Lung (tissue), 12 donors: ENCODE data around the gene ITPKB. TPM values are rescaled to one million over a fixed set of nuclear protein-coding genes. Genes with fewer than 3 reads are reported as not detected.

ENCODE experiments used
- ATAC-seq: fragments of 200-7000 bp; cut with Tn5 transposase; one replicate; pipeline ENCODE4 v1.9.1; 2020; ENCODE audit warnings: moderate number of reproducible peaks; ENCODE audit not compliant: insufficient read depth, low FRiP score
- DNase-seq, 3 donors: peaks; one replicate each; pipeline ENCODE4 v3.0.0-alpha.2; 2013 to 2017
- H3K27ac ChIP-seq, 2 donors: one replicate each; pipeline ENCODE4 v1.5.1; 2013; ENCODE audit warnings: mild to moderate bottlenecking in 2 of 2, moderate library complexity in 2 of 2, control low read depth in 1 of 2, inconsistent platforms in 1 of 2, low read depth in 1 of 2, low read length in 1 of 2
- H3K27me3 ChIP-seq, 3 donors: one replicate each; pipeline ENCODE4 v1.5.1; 2013; ENCODE audit warnings: low read length in 2 of 3; ENCODE audit not compliant: control insufficient read depth in 3 of 3, insufficient read depth in 3 of 3
- H3K36me3 ChIP-seq, 4 donors: one replicate each; pipeline ENCODE4 v1.5.1; 2013; ENCODE audit warnings: low read length in 4 of 4, mild to moderate bottlenecking in 1 of 4, moderate library complexity in 1 of 4; ENCODE audit not compliant: control insufficient read depth in 4 of 4, insufficient read depth in 4 of 4
- H3K4me1 ChIP-seq, 5 donors: one replicate each; pipeline ENCODE4 v1.5.1; 2013; ENCODE audit warnings: low read length in 5 of 5, mild to moderate bottlenecking in 2 of 5, moderate library complexity in 1 of 5; ENCODE audit not compliant: control insufficient read depth in 5 of 5, insufficient read depth in 5 of 5
- H3K4me3 ChIP-seq: one replicate; pipeline ENCODE4 v1.5.1; 2013; ENCODE audit warnings: mild to moderate bottlenecking, control low read depth, moderate library complexity
- H3K9ac ChIP-seq, 2 donors: one replicate each; pipeline ENCODE4 v1.5.1; 2013; ENCODE audit warnings: low read length in 2 of 2, control low read depth in 1 of 2; ENCODE audit not compliant: insufficient read depth in 1 of 2
- H3K9me3 ChIP-seq, 4 donors: one replicate each; pipeline ENCODE4 v1.5.1; 2013; ENCODE audit warnings: low read length in 3 of 4, mild to moderate bottlenecking in 1 of 4, moderate library complexity in 1 of 4; ENCODE audit not compliant: control insufficient read depth in 4 of 4, insufficient read depth in 3 of 4
- CTCF ChIP-seq: IDR thresholded peaks from 2 replicates; pipeline ENCODE4 v1.5.1; 2012; ENCODE audit warnings: mild to moderate bottlenecking; ENCODE audit errors: control extremely low read depth, extremely low read depth
- WGBS, 2 donors: extraction: QIAGEN DNeasy Blood & Tissue Kit; methylation state at CpG; one replicate each; pipeline ENCODE4 v1.1.7; 2013; 5-methylcytosine and 5-hydroxymethylcytosine counted together
- polyA plus RNA-seq, 2 donors: library from polyadenylated mRNA; stranded (reverse); fragments of 200-250 nt; gene quantifications; one replicate each; pipeline ENCODE4 v1.2.1, GENCODE V29; 2013
- total RNA-seq, 2 donors: library from RNA; depleted of rRNA in 1 of 2; stranded (reverse); fragments of >200 nt in 1 of 2; gene quantifications; one replicate each; pipeline ENCODE4 v1.2.1, GENCODE V29; 2014 to 2021
- donor health status: control.
- donor health status: control.
- donor health status: Bipolar disorder and iron deficiency.
- donor health status: healthy.
- donor health status: DM: yes; HTN: yes; CAD: no.

The ITPKB gene
- total and polyA plus RNA-seq, 4 donors = 9.9 to 46.6 (median 28.1) TPM

- TF ChIP-seq CTCF = no peak
- no peak overlapping the region for H3K27ac ChIP-seq
- H3K4me1 ChIP-seq = no peaks in the 10 kb centered on the region
- no peaks in the 10 kb centered on the region for H3K9me3 ChIP-seq
- WGBS, 2 donors = 93 to 95% methylated on average over 10 of the region's 10 CpGs
- no peak for ATAC-seq
- peak; percentile 41 to 47 (median 44) for DNase-seq
- H3K9ac ChIP-seq = no peak overlapping the region
- H3K27me3 ChIP-seq = no peaks in the 10 kb centered on the region
- no peak overlapping the region for H3K4me3 ChIP-seq
- peaks cover 0 to 9% (median 0%) of the 10 kb centered on the region in 4 donors for H3K36me3 ChIP-seq
These were observed 110.4 kb downstream of the ITPKB start for GRCh38 chr1:226628612-226629155.

GRCh38 chr1:226627924-226628611 lies 111.0 kb downstream of the ITPKB start:
- Histone ChIP-seq H3K4me1 (no peaks in the 10 kb centered on the region), H3K9ac (no peak overlapping the region), H3K9me3 (no peaks in the 10 kb centered on the region), H3K4me3 (no peak overlapping the region), H3K27me3 (no peaks in the 10 kb centered on the region), H3K36me3 (peaks cover 0 to 6% (median 0%) of the 10 kb centered on the region in 4 donors), H3K27ac (no peak overlapping the region)
- WGBS, 2 donors = 81 to 85% methylated on average over 11 of the region's 11 CpGs
- ATAC-seq = no peak
- DNase-seq = no peak
- TF ChIP-seq CTCF = no peak

- ATAC-seq = no peak
- 74 to 94% methylated on average over 6 of the region's 6 CpGs for WGBS, 2 donors
- no peak overlapping the region for H3K4me3 ChIP-seq
These were observed 111.9 kb downstream of the ITPKB start for GRCh38 chr1:226627050-226627755.

More at GRCh38 chr1:226627050-226627755, 111.9 kb downstream of the ITPKB start:
- peaks cover 0 to 3% (median 1%) of the 10 kb centered on the region in 4 donors for H3K9me3 ChIP-seq
- no peak overlapping the region for H3K9ac ChIP-seq
- no peaks in the 10 kb centered on the region for H3K4me1 ChIP-seq
- H3K27ac ChIP-seq = no peak overlapping the region
- TF ChIP-seq CTCF = no peak
- H3K36me3 ChIP-seq = peaks cover 0 to 2% (median 0%) of the 10 kb centered on the region in 4 donors
- no peaks in the 10 kb centered on the region for H3K27me3 ChIP-seq
- DNase-seq = no peak
